ENCODE results near the gene KIFC3.

DNA sequence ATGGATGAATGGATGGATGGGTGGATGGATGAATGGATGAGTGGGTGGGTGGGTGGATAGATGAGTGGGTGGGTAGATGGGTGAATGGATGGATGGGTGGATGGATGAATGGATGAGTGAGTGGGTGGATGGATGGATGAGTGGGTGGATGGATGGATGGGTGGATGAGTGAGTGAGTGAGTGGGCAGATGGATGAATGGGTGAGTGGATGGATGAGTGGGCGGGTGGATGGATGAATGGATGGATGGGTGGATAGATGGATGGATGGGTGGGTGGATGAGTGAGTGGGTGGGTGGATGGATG, 73.2 kb downstream of the KIFC3 start:
- TF ChIP-seq, protein P1, sequence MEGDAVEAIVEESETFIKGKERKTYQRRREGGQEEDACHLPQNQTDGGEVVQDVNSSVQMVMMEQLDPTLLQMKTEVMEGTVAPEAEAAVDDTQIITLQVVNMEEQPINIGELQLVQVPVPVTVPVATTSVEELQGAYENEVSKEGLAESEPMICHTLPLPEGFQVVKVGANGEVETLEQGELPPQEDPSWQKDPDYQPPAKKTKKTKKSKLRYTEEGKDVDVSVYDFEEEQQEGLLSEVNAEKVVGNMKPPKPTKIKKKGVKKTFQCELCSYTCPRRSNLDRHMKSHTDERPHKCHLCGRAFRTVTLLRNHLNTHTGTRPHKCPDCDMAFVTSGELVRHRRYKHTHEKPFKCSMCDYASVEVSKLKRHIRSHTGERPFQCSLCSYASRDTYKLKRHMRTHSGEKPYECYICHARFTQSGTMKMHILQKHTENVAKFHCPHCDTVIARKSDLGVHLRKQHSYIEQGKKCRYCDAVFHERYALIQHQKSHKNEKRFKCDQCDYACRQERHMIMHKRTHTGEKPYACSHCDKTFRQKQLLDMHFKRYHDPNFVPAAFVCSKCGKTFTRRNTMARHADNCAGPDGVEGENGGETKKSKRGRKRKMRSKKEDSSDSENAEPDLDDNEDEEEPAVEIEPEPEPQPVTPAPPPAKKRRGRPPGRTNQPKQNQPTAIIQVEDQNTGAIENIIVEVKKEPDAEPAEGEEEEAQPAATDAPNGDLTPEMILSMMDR (IDR thresholded peaks at IDR 0.05; ENCODE audit: insufficient read depth, low read depth, low read length) = no peak
- no peak for TF ChIP-seq EZH2 (IDR thresholded peaks at IDR 0.05; ENCODE audit: insufficient read depth, low read length)
